ENCODE results near the gene CAPN10.
"Not testable (repeated sequence)": the region's sequence is repeated elsewhere in the genome, so short reads cannot be mapped to it uniquely, and the experiment has no call there.

CAPN10 gene

GRCh38 chr2:240586198-240586918 is at the start of gene CAPN10:
Gene CAPN10 (plus strand): TSS chr2:240586734. CDS start chr2:240586912, 178 bp downstream.
- peak; percentile 41 for DNase-seq

GRCh38 chr2:240538031-240538780 is 48.3 kb upstream of the CAPN10 start:
- no peak for DNase-seq

- DNase-seq, result not testable (repeated sequence)
These were observed 47.4 kb upstream of the CAPN10 start for GRCh38 chr2:240539101-240539500.

- no peak for DNase-seq
These were observed 46.6 kb upstream of the CAPN10 start for GRCh38 chr2:240539906-240540305.

GRCh38 chr2:240551288-240551687 is 35.2 kb upstream of the CAPN10 start:
- DNase-seq, result no peak

- DNase-seq, result no peak
These were observed 34.7 kb upstream of the CAPN10 start for GRCh38 chr2:240551811-240552210.

- DNase-seq, result no peak
These were observed 32.5 kb upstream of the CAPN10 start for GRCh38 chr2:240553956-240554480.

- DNase-seq, result no peak
These were observed 31.6 kb upstream of the CAPN10 start for GRCh38 chr2:240554767-240555493.

GRCh38 chr2:240555541-240556250 is 30.8 kb upstream of the CAPN10 start:
- no peak for DNase-seq

GRCh38 chr2:240556553-240557100 is 29.9 kb upstream of the CAPN10 start:
- DNase-seq, result no peak

GRCh38 chr2:240557101-240557751 is 29.3 kb upstream of the CAPN10 start:
- no peak for DNase-seq

- DNase-seq, result no peak
These were observed 28.7 kb upstream of the CAPN10 start, which contains the start of gene ANKMY1 for GRCh38 chr2:240557808-240558207. Gene ANKMY1 (minus strand): TSS chr2:240557988. CDS start chr2:240557335, 653 bp downstream.

GRCh38 chr2:240558236-240558761 is 28.2 kb upstream of the CAPN10 start:
- no peak for DNase-seq

GRCh38 chr2:240559286-240559685 is 27.2 kb upstream of the CAPN10 start:
- DNase-seq, result no peak

GRCh38 chr2:240560084-240560479 is 26.5 kb upstream of the CAPN10 start, which contains the start of gene DUSP28:
Gene DUSP28 (plus strand): TSS chr2:240560357. CDS start chr2:240560685, 328 bp downstream.
- peak; percentile 36 for DNase-seq

GRCh38 chr2:240560480-240561324 is 25.8 kb upstream of the CAPN10 start:
- DNase-seq, result peak; percentile 80

GRCh38 chr2:240561325-240561971 is 25.1 kb upstream of the CAPN10 start:
- DNase-seq, result no peak

GRCh38 chr2:240563231-240563630 is 23.3 kb upstream of the CAPN10 start:
- DNase-seq, result not testable (repeated sequence)

GRCh38 chr2:240563951-240564560 is 22.5 kb upstream of the CAPN10 start:
- no peak for DNase-seq

Data from NCI-H524 treated with DMSO at 0.1 percent for 48 hours (cell line).